MM.1S (cell line): ENCODE measurements around the gene TBC1D14.

Source experiments
- DNase-seq: peaks from one replicate; pipeline ENCODE4 v3.0.0-alpha.2; 2015
- H2AFZ ChIP-seq: fragments of 300-600 bp; sonication (generic); 2 replicates; pipeline ENCODE4 v1.6.0; 2016; ENCODE audit warnings: antibody characterized with exemption, low read length
- H3F3A ChIP-seq: fragments of 300-600 bp; sonication (generic); 2 replicates; pipeline ENCODE4 v1.6.1; 2016; ENCODE audit warnings: mild to moderate bottlenecking, antibody characterized with exemption, low read length, moderate library complexity, mixed read lengths; ENCODE audit not compliant: insufficient read depth
- H3K27ac ChIP-seq: fragments of 300-600 bp; sonication (generic); 2 replicates; pipeline ENCODE4 v1.5.1; 2016; ENCODE audit warnings: mild to moderate bottlenecking, low read length
- H3K27me3 ChIP-seq: fragments of 300-600 bp; sonication (generic); replicated peaks from 2 replicates; pipeline ENCODE4 v1.6.0; 2016; ENCODE audit warnings: low read length; ENCODE audit not compliant: insufficient read depth
- H3K36me3 ChIP-seq: fragments of 300-600 bp; sonication (generic); replicated peaks from 2 replicates; pipeline ENCODE4 v1.6.1; 2016; ENCODE audit warnings: mild to moderate bottlenecking, low read length, mixed read lengths; ENCODE audit not compliant: insufficient read depth
- H3K4me1 ChIP-seq: fragments of 300-600 bp; sonication (generic); 2 replicates; pipeline ENCODE4 v1.6.1; 2016; ENCODE audit warnings: low read length, mixed read lengths
- H3K4me2 ChIP-seq: fragments of 300-600 bp; sonication (generic); 2 replicates; pipeline ENCODE4 v1.6.0; 2016; ENCODE audit warnings: low read depth, low read length
- H3K4me3 ChIP-seq: fragments of 300-600 bp; sonication (generic); 2 replicates; pipeline ENCODE4 v1.5.1; 2016; ENCODE audit warnings: low read length, mixed read lengths
- H3K79me2 ChIP-seq: fragments of 300-600 bp; sonication (generic); 2 replicates; pipeline ENCODE4 v1.6.1; 2016; ENCODE audit warnings: mixed run types, low read length, mixed read lengths
- H3K9ac ChIP-seq: fragments of 300-600 bp; sonication (generic); 2 replicates; pipeline ENCODE4 v1.6.1; 2016; ENCODE audit warnings: low read length, mixed read lengths
- H3K9me2 ChIP-seq: fragments of 300-600 bp; sonication (generic); replicated peaks from 2 replicates; pipeline ENCODE4 v1.6.1; 2016; ENCODE audit warnings: mild to moderate bottlenecking, low read length, mixed read lengths; ENCODE audit not compliant: insufficient read depth
- H3K9me3 ChIP-seq: fragments of 300-600 bp; sonication (generic); replicated peaks from 2 replicates; pipeline ENCODE4 v1.6.1; 2016; ENCODE audit warnings: mild to moderate bottlenecking, low read length, mixed read lengths; ENCODE audit not compliant: insufficient read depth
- H4K20me1 ChIP-seq: fragments of 300-600 bp; sonication (generic); 2 replicates; pipeline ENCODE4 v1.6.1; 2016; ENCODE audit warnings: mild to moderate bottlenecking, low read length, moderate library complexity, mixed read lengths; ENCODE audit not compliant: insufficient read depth
- CTCF ChIP-seq: fragments of 300-600 bp; sonication (generic); IDR thresholded peaks from 2 replicates; pipeline ENCODE4 v1.5.1; 2016; ENCODE audit warnings: antibody characterized with exemption, low read length, mixed read lengths
- EZH2 ChIP-seq: fragments of 300-600 bp; sonication (generic); optimal IDR thresholded peaks from 2 replicates; pipeline ENCODE3; 2017; ENCODE audit warnings: low read depth, mild to moderate bottlenecking, antibody characterized with exemption, low read length, mixed read lengths
- EZH2phosphoT487 ChIP-seq: fragments of 300-600 bp; sonication (generic); IDR thresholded peaks from 2 replicates; pipeline ENCODE4 v1.6.1; 2018; ENCODE audit warnings: antibody characterized with exemption, low read length

TBC1D14 gene

GRCh38 chr4:6986781-6987587, 77.4 kb downstream of the TBC1D14 start:
- peaks cover 38% of the 10 kb centered on the region for H3F3A ChIP-seq
- no peaks in the 10 kb centered on the region for H3K36me3 ChIP-seq
- no peaks in the 10 kb centered on the region for H4K20me1 ChIP-seq
- H3K27ac ChIP-seq = peak overlapping the region; percentile 86
- peak overlapping the region; percentile 85 for H3K9ac ChIP-seq
- no peaks in the 10 kb centered on the region for H3K9me2 ChIP-seq
- H3K79me2 ChIP-seq = peaks cover 68% of the 10 kb centered on the region
- TF ChIP-seq CTCF = no peak
- TF ChIP-seq EZH2phosphoT487 = no peak
- no peak for TF ChIP-seq EZH2
- peaks cover 44% of the 10 kb centered on the region for H3K4me1 ChIP-seq
- H3K27me3 ChIP-seq = no peaks in the 10 kb centered on the region
- no peaks in the 10 kb centered on the region for H3K9me3 ChIP-seq
- H2AFZ ChIP-seq = peak overlapping the region; percentile 82
- H3K4me3 ChIP-seq = peak overlapping the region; percentile 88
- peak overlapping the region; percentile 99 for H3K4me2 ChIP-seq
- DNase-seq = peak; percentile 95

- Histone ChIP-seq H3K36me3 (no peaks in the 10 kb centered on the region), H3K4me3 (peak overlapping the region; percentile 88), H3K27ac (peak overlapping the region; percentile 86), H2AFZ (peak overlapping the region; percentile 59), H3K9me2 (no peaks in the 10 kb centered on the region), H3K9me3 (no peaks in the 10 kb centered on the region), H3K4me2 (peak overlapping the region; percentile 75), H3F3A (peaks cover 44% of the 10 kb centered on the region), H3K27me3 (no peaks in the 10 kb centered on the region), H3K4me1 (peaks cover 49% of the 10 kb centered on the region), H3K79me2 (peaks cover 72% of the 10 kb centered on the region), H3K9ac (peak overlapping the region; percentile 85), H4K20me1 (no peaks in the 10 kb centered on the region)
- no peak for TF ChIP-seq EZH2phosphoT487
- no peak for TF ChIP-seq CTCF
- no peak for TF ChIP-seq EZH2
- DNase-seq = peak; percentile 39
Observed at GRCh38 chr4:6987588-6987961, 77.9 kb downstream of the TBC1D14 start.

- Histone ChIP-seq H3K27me3 (no peaks in the 10 kb centered on the region), H3K9me3 (no peaks in the 10 kb centered on the region), H3K79me2 (peaks cover 76% of the 10 kb centered on the region), H3K4me1 (peaks cover 54% of the 10 kb centered on the region), H3F3A (peaks cover 50% of the 10 kb centered on the region), H3K4me2 (peak overlapping the region; percentile 75), H2AFZ (peak overlapping the region; percentile 59; the same call in 1 of the 2 replicates), H3K27ac (peak overlapping the region; percentile 86), H3K36me3 (no peaks in the 10 kb centered on the region), H3K4me3 (peak overlapping the region; percentile 88), H3K9ac (peak overlapping the region; percentile 85), H4K20me1 (no peaks in the 10 kb centered on the region), H3K9me2 (no peaks in the 10 kb centered on the region)
- DNase-seq = peak; percentile 69
- TF ChIP-seq EZH2phosphoT487 (no peak), CTCF (no peak), EZH2 (no peak)
Observed at GRCh38 chr4:6988016-6988715, 78.5 kb downstream of the TBC1D14 start.
